ENCODE results near the gene RUNX3.
"Not testable (repeated sequence)": the region's sequence is repeated elsewhere in the genome, so short reads cannot be mapped to it uniquely, and the experiment has no call there.

RUNX3 gene

GRCh38 chr1:24930260-24931145 is at the start of gene RUNX3:
Gene RUNX3 (minus strand): TSS chr1:24930276. CDS start chr1:24929868, 408 bp downstream.
- Histone ChIP-seq H3K27ac (peak within 1 kb of the TSS in 1 of 2 donors; percentile 37), H3K4me1 (peaks cover 0 to 35% (median 31%) of the 10 kb centered on the region in 4 donors), H3K4me3 (peak within 1 kb of the TSS; percentile 39 to 43), H3K27me3 (peaks cover 0 to 92% of the 10 kb centered on the region in 2 donors), H3K9me3 (no peaks in the 10 kb centered on the region), H3K36me3 (no peaks in the 10 kb centered on the region)
- intact Hi-C loops (cut with DNase I; ENCODE audit: low total_unique reads) = loop anchor here (5.0 kb wide), 3 partner anchors 107 to 277 kb away; no protein-coding TSS in a partner anchor
- DNase-seq = peak; percentile 45 to 79
- no peak for TF ChIP-seq CTCF (IDR thresholded peaks at IDR 0.05)

- H3K27ac ChIP-seq; DNase-seq; H3K4me3 ChIP-seq; intact Hi-C loops (cut with DNase I; ENCODE audit: low total_unique reads); H3K36me3 ChIP-seq; H3K4me1 ChIP-seq: not testable (repeated sequence)
- H3K9me3 ChIP-seq = peaks cover 0 to 24% (median 19%) of the 10 kb centered on the region in 3 donors
- H3K27me3 ChIP-seq = peaks cover 0 to 23% of the 10 kb centered on the region in 2 donors
Measured at GRCh38 chr1:24979232-24979631, 49.2 kb upstream of the RUNX3 start.

GRCh38 chr1:24978383-24979032 is 48.4 kb upstream of the RUNX3 start:
- TF ChIP-seq CTCF (IDR thresholded peaks at IDR 0.05) = no peak
- Histone ChIP-seq H3K36me3 (no peaks in the 10 kb centered on the region), H3K9me3 (peaks cover 0 to 24% (median 19%) of the 10 kb centered on the region in 3 donors), H3K27ac (no peak overlapping the region), H3K27me3 (peaks cover 0 to 21% of the 10 kb centered on the region in 2 donors), H3K4me3 (no peak overlapping the region), H3K4me1 (no peaks in the 10 kb centered on the region)
- DNase-seq = no peak
- intact Hi-C loops (cut with DNase I; ENCODE audit: low total_unique reads) = no loop called here

- DNase-seq = no peak
- Histone ChIP-seq H3K27ac (no peak overlapping the region), H3K36me3 (no peaks in the 10 kb centered on the region), H3K9me3 (peaks cover 0 to 24% (median 19%) of the 10 kb centered on the region in 3 donors), H3K27me3 (peaks cover 0 to 38% of the 10 kb centered on the region in 2 donors), H3K4me3 (no peak overlapping the region), H3K4me1 (no peaks in the 10 kb centered on the region)
- intact Hi-C loops (cut with DNase I; ENCODE audit: low total_unique reads) = no loop called here
- TF ChIP-seq CTCF (IDR thresholded peaks at IDR 0.05) = no peak
Measured at GRCh38 chr1:24975391-24975790, 45.3 kb upstream of the RUNX3 start.

GRCh38 chr1:24973315-24973714 is 43.2 kb upstream of the RUNX3 start:
- H3K4me1 ChIP-seq = no peaks in the 10 kb centered on the region
- H3K27ac ChIP-seq = no peak overlapping the region
- peaks cover 0 to 38% of the 10 kb centered on the region in 2 donors for H3K27me3 ChIP-seq
- no peak for TF ChIP-seq CTCF (IDR thresholded peaks at IDR 0.05)
- H3K9me3 ChIP-seq = peaks cover 0 to 24% (median 19%) of the 10 kb centered on the region in 3 donors
- intact Hi-C loops (cut with DNase I; ENCODE audit: low total_unique reads) = no loop called here
- no peak for DNase-seq
- no peak overlapping the region for H3K4me3 ChIP-seq
- no peaks in the 10 kb centered on the region for H3K36me3 ChIP-seq

- peaks cover 0 to 38% of the 10 kb centered on the region in 2 donors for H3K27me3 ChIP-seq
- no peak for TF ChIP-seq CTCF (IDR thresholded peaks at IDR 0.05)
Measured at GRCh38 chr1:24972915-24973242, 42.8 kb upstream of the RUNX3 start.

More at GRCh38 chr1:24972915-24973242, 42.8 kb upstream of the RUNX3 start:
- DNase-seq = no peak
- Histone ChIP-seq H3K36me3 (no peaks in the 10 kb centered on the region), H3K4me1 (no peaks in the 10 kb centered on the region), H3K9me3 (peaks cover 0 to 24% (median 19%) of the 10 kb centered on the region in 3 donors), H3K4me3 (no peak overlapping the region), H3K27ac (no peak overlapping the region)
- intact Hi-C loops (cut with DNase I; ENCODE audit: low total_unique reads) = no loop called here

Measured in tibial artery (tissue), 4 donors.